GM12872 (cell line): ENCODE measurements around the gene LDLR.

ENCODE experiments used
- CTCF ChIP-seq: IDR thresholded peaks from 3 replicates; pipeline ENCODE4 v1.5.1; 2011; ENCODE audit warnings: low read depth, mild to moderate bottlenecking, low read length, moderate library complexity; ENCODE audit not compliant: insufficient read depth

The LDLR gene

GRCh38 chr19:11179716-11180297, 90.5 kb downstream of the LDLR start:
- no peak for TF ChIP-seq CTCF

- TF ChIP-seq CTCF, result no peak
These were observed 91.1 kb downstream of the LDLR start for GRCh38 chr19:11180346-11180745.

- no peak for TF ChIP-seq CTCF
These were observed 92.2 kb downstream of the LDLR start for GRCh38 chr19:11181488-11181887.
